IPS-18a (cell line): ENCODE results near the gene DYNLL2.
"Not testable (repeated sequence)": the region's sequence is repeated elsewhere in the genome, so short reads cannot be mapped to it uniquely, and the experiment has no call there.

ENCODE experiments used
- H3K27ac ChIP-seq: one replicate; pipeline ENCODE4 v1.5.1; 2013; ENCODE audit warnings: low read length
- H3K27me3 ChIP-seq: one replicate; pipeline ENCODE4 v1.6.1; 2013; ENCODE audit warnings: mild to moderate bottlenecking, low read length; ENCODE audit not compliant: control insufficient read depth, insufficient read depth
- H3K36me3 ChIP-seq: one replicate; pipeline ENCODE4 v1.6.1; 2013; ENCODE audit warnings: low read depth, low read length; ENCODE audit not compliant: control insufficient read depth
- H3K4me1 ChIP-seq: one replicate; pipeline ENCODE4 v1.6.1; 2013; ENCODE audit warnings: low read depth, low read length; ENCODE audit not compliant: control insufficient read depth
- H3K4me3 ChIP-seq: one replicate; pipeline ENCODE4 v1.5.1; 2013; ENCODE audit warnings: low read length
- H3K9ac ChIP-seq: one replicate; pipeline ENCODE4 v1.6.1; 2013; ENCODE audit warnings: mild to moderate bottlenecking, low read length, moderate library complexity
- H3K9me3 ChIP-seq: one replicate; pipeline ENCODE4 v1.6.1; 2013; ENCODE audit warnings: low read depth, low read length; ENCODE audit not compliant: control insufficient read depth

Gene DYNLL2

DNA sequence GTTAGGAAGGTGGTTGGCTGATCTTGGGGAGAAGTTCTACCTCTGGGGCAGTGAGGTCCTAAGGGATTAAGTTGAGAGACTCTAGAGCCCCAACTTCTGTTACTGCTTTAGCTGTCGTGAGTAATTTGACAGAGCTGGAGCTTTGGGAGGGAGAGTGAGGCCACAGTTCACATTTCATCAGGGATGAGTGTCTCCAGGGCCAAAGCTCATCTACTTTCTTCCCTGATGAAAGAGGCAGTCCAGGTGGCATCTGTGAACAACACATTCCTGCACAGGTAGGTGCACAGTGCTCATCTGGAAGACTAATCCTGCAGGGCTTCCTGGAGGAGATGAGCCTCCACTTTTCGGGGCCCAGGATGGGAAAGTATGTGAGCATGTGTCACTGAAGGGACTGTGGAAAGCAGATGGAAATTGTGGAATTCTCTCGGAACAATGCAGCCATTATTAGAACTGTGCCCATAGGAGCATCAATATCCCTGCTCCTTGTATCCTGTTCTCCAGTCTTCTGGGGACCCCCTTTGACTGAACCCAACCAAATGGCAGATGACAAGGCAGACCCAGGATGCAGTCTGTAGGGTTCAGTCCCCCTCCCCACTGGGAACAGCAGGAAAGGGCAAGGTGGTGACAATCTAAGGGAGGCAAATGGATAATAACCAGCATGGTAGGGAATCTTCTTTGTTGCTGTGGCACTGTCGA is 9.0 kb downstream of the DYNLL2 start:
- Histone ChIP-seq H3K27ac (no peak overlapping the region), H3K4me3 (no peak overlapping the region), H3K4me1 (no peaks in the 10 kb centered on the region), H3K27me3 (no peaks in the 10 kb centered on the region), H3K9ac (no peak overlapping the region), H3K36me3 (peaks cover 67% of the 10 kb centered on the region), H3K9me3 (no peaks in the 10 kb centered on the region)

DNA sequence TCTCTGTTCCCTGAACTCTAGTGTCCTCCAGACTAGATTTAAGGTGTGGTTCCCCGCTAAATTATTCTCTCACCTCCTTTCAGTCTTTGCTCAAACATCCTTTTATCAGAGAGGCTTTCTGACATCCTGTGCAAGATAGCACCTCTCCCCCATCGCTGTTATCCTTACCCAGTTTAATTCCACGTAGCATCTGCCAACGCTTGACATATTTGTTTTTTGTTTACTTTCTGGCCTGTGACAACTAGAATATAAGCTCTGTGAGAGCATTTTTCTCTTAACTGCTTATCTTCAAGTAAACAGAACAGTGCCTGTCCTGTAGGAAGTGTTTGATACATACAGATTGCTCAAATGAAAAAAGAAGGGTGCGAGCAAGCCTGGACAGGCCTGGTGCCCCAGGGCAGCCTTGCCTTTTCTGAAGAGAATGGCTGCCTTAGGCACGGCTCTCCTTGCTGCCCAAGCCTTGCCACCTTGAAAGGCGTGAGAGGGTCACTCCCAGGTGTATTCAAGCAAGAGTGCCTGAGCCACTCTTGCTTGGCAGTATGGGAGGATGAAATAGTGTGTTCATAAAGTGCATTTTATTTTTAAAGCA is 9.7 kb downstream of the DYNLL2 start:
- H3K9ac ChIP-seq: no peak overlapping the region
- no peaks in the 10 kb centered on the region for H3K9me3 ChIP-seq
- H3K27ac ChIP-seq: no peak overlapping the region
- H3K27me3 ChIP-seq: no peaks in the 10 kb centered on the region
- H3K36me3 ChIP-seq: peaks cover 60% of the 10 kb centered on the region
- no peaks in the 10 kb centered on the region for H3K4me1 ChIP-seq
- H3K4me3 ChIP-seq: no peak overlapping the region

DNA sequence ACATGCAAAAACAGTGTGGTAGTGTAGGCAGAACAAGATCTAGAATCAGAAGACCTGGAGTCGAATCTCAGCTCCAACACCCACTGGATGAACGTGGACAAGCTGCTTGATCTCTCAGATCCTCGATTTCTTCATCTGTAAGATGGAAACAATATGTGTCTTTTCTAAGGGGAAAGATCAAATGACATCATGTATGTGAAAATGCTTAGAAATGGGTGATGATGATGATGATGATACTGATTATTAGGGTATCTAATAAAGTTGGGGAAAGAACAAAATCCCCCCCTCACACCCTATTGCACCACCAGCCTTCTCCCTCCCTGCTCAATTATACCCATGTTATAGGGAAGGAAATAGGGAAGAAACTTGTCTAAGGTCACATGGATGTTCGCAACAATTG is 10.9 kb downstream of the DYNLL2 start:
- peaks cover 50% of the 10 kb centered on the region for H3K36me3 ChIP-seq
- H3K9ac ChIP-seq: no peak overlapping the region
- H3K4me1 ChIP-seq: no peaks in the 10 kb centered on the region
- H3K4me3 ChIP-seq: no peak overlapping the region
- H3K9me3 ChIP-seq: no peaks in the 10 kb centered on the region
- no peaks in the 10 kb centered on the region for H3K27me3 ChIP-seq
- H3K27ac ChIP-seq: no peak overlapping the region

DNA sequence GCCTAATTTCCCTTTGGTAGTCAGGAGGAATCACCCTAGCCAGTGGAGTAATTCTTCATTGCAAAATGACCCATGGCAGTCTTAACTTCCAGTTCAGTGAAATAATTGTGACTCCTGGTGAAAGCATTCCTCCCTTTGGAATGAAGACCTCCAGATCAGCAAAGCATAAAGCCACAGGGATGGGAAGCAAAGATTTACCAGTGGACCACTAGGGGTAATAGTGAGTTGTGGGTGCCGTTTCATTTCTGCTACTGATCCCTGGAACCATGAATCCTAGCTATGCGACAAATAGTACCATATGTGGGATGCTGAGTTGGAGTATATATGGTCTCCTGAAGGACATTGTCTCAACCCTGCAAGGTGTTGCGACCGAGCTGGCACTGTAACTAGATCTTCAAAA is 13.7 kb downstream of the DYNLL2 start:
- no peak overlapping the region for H3K9ac ChIP-seq
- H3K9me3 ChIP-seq: no peaks in the 10 kb centered on the region
- H3K4me1 ChIP-seq: no peaks in the 10 kb centered on the region
- H3K4me3 ChIP-seq: no peak overlapping the region
- peaks cover 24% of the 10 kb centered on the region for H3K36me3 ChIP-seq
- no peaks in the 10 kb centered on the region for H3K27me3 ChIP-seq
- no peak overlapping the region for H3K27ac ChIP-seq

DNA sequence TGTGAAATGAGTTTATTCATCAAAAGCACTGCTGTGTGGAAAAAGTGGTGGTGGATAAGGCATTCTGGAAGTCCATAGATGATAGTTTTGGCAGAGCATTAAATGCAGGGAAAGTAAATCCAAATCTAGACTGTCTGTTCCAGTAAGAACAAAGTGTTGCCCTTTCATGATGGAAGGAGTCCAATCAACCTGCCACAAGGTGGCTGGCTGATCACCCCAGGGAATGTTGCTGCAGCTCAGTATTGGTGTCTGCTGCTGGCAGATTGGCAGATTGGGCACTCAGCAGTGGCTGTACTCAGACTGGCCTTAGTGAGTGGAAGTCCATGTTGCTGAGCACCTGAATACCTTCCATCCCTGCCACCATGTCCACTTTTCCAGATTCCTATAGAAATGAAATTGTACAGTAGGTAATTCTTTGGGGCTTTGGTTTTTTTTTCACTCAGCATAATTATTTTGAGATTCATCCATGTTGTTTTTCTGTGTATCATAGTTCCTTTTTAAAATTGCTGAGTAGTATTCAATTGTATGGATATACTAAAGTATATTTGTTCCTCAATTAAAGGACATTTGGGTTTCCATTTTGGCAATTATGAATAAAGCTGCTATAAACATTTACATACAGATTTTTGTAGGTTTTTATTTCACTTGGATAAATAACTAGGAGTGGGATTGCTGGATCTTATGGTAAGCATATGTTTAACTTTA is 14.3 kb downstream of the DYNLL2 start:
- H3K36me3 ChIP-seq: peaks cover 17% of the 10 kb centered on the region
- no peak overlapping the region for H3K27ac ChIP-seq
- no peak overlapping the region for H3K9ac ChIP-seq
- no peaks in the 10 kb centered on the region for H3K4me1 ChIP-seq
- H3K27me3 ChIP-seq: no peaks in the 10 kb centered on the region
- H3K9me3 ChIP-seq: no peaks in the 10 kb centered on the region
- H3K4me3 ChIP-seq: no peak overlapping the region

DNA sequence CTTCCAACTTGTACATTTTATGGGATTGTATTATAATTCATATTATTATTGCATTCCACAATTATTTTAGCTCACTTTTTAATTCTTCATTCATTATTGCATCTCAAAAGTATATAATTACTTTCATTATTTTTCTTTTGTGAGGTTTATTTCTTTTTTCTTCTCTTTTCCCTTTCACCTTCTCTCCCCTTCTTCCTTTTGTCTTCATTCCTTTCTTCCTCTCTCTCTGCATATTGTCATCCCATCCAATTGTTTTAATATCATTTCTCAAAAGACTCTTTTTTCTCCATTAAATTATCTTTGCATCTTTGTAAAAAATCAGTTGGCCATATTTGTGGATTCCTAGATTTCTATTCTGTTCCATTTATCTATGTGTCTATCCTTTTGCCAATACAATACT is 17.3 kb downstream of the DYNLL2 start:
- Histone ChIP-seq H3K27ac (no peak overlapping the region), H3K4me1 (no peaks in the 10 kb centered on the region), H3K9me3 (no peaks in the 10 kb centered on the region), H3K9ac (no peak overlapping the region), H3K27me3 (no peaks in the 10 kb centered on the region), H3K36me3 (no peaks in the 10 kb centered on the region), H3K4me3 (no peak overlapping the region)

DNA sequence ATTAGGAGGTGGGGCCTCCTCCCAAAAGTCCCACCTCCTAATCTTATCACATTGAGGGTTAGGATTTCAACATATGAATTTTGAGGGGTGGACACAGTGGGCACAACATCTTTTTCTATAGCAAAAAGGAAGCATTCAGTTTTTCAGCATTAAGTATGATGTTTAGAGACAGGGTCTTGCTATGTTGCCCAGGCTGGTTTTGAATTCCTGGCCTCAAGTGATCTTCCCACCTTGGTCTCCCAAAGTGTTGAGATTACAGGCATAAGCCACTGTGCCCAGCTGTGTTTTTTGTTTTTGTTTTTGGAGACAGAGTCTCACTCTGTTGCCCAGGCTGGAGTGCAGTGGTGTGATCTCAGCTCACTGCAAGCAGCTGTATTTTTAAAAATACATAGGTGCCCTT is 18.7 kb downstream of the DYNLL2 start:
- H3K27ac ChIP-seq, H3K4me1 ChIP-seq, H3K9me3 ChIP-seq, H3K27me3 ChIP-seq, H3K36me3 ChIP-seq, H3K4me3 ChIP-seq, H3K9ac ChIP-seq: not testable (repeated sequence)

DNA sequence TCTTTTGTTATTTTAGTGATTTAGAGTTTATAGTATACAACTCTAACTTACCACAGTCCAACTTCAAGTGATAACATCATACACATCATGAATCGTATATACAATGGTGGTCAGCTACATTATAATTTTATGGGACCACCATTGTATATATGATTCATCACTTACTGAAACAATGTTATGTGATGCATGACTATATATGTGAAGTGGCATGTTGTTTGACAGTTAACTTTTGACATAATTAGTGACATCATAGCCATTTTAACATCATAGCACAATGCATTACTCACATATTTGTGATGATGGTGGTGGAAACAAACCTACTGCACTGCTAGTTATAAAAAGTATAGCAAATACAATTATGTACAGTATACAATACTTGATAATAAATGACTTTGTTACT is 21.9 kb downstream of the DYNLL2 start:
- Histone ChIP-seq H3K36me3 (no peaks in the 10 kb centered on the region), H3K9ac (no peak overlapping the region), H3K27ac (no peak overlapping the region), H3K4me1 (no peaks in the 10 kb centered on the region), H3K9me3 (no peaks in the 10 kb centered on the region), H3K27me3 (no peaks in the 10 kb centered on the region), H3K4me3 (no peak overlapping the region)

DNA sequence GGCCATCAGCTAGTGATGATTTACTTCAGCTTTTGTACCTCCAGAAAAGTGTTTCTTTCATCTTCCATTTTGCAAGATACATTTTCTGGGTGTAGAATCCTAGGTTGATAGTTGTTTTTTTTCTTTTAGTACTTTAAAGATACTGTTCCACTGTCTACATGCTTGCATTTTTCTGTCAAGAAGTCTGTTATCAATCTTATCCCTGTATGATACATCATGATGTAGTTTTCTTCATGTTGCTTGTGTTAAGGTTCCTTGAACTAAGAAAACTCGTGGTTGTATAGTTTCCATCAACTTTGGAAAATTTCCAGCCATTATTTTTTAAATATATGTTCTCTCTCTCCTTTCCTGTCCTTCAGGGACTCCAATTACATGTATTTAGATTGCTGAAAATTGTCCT is 24.1 kb downstream of the DYNLL2 start:
- H3K36me3 ChIP-seq: no peaks in the 10 kb centered on the region
- H3K4me1 ChIP-seq: no peaks in the 10 kb centered on the region
- no peaks in the 10 kb centered on the region for H3K9me3 ChIP-seq
- no peak overlapping the region for H3K27ac ChIP-seq
- H3K4me3 ChIP-seq: no peak overlapping the region
- no peak overlapping the region for H3K9ac ChIP-seq
- H3K27me3 ChIP-seq: no peaks in the 10 kb centered on the region

DNA sequence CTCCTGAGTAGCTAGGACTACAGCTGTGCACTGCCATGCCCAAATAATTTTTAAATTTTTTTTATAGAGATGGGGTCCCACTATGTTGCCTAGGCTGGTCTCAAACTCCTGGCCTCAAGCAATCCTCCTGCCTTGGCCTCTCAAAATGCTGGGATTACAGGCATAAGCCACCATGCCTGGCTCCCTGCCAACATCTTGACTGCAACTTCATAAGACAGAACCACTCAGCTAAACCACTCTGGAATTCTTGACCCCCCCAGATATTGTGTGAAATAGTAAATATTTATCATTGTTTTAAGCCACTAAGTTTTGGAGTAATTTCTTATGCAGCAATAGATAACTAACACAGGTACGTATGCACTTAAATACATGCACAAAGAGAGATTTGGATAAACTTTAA is 26.0 kb downstream of the DYNLL2 start:
- H3K27ac ChIP-seq: no peak overlapping the region

DNA sequence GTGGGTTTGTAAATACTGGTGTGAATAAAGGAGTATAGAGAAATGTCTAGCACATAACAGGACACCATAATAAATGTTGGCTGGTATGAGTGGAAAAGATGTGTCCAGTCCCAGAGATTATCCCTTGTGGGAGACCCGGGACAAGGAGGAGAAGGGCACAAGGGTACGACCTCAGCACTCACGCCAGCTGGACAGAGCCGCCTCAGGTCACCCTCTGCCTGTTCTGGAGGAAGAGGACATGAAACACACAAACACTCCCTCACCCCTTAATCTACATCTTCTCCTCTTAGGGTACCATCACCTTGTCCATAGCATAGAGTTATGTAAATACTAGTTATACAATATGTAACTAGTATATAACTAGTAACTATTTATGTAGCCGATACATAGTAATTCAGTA is 26.8 kb downstream of the DYNLL2 start:
- H3K36me3 ChIP-seq: no peaks in the 10 kb centered on the region

More for the DNA sequence above, 26.0 kb downstream of the DYNLL2 start:
- H3K27me3 ChIP-seq: no peaks in the 10 kb centered on the region
- no peaks in the 10 kb centered on the region for H3K4me1 ChIP-seq
- no peaks in the 10 kb centered on the region for H3K36me3 ChIP-seq
- H3K9ac ChIP-seq: no peak overlapping the region
- H3K4me3 ChIP-seq: no peak overlapping the region
- no peaks in the 10 kb centered on the region for H3K9me3 ChIP-seq

DNA sequence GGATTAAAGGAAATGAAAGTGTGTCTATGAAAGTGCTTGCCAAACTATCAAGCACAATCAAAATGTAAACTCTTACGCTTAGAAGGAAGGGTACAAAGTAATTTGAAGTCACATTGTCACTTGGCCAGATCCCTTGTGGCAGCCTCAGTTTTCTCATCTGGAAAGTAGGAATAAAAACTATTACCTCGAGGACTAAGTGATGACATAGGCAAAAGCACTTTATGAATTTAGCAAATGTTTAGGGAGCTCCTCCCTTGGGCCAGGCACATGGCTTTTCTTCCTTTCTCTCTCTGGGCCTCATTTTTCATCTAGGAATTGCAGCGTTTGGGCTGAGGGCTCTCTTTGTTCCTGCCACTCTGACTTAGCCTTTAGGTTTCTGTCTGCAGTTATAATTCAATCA is 28.5 kb downstream of the DYNLL2 start:
- Histone ChIP-seq H3K36me3 (no peaks in the 10 kb centered on the region), H3K27ac (no peak overlapping the region), H3K9ac (no peak overlapping the region), H3K27me3 (no peaks in the 10 kb centered on the region), H3K4me1 (no peaks in the 10 kb centered on the region), H3K4me3 (no peak overlapping the region), H3K9me3 (no peaks in the 10 kb centered on the region)

More for the DNA sequence above, 26.8 kb downstream of the DYNLL2 start:
- H3K4me1 ChIP-seq: no peaks in the 10 kb centered on the region
- H3K4me3 ChIP-seq: no peak overlapping the region
- no peak overlapping the region for H3K9ac ChIP-seq
- H3K27me3 ChIP-seq: no peaks in the 10 kb centered on the region
- H3K27ac ChIP-seq: no peak overlapping the region
- H3K9me3 ChIP-seq: no peaks in the 10 kb centered on the region
